GM19452 (cell line): Measurements from ENCODE around the gene B3GLCT.
"Not testable (repeated sequence)": the region's sequence is repeated elsewhere in the genome, so short reads cannot be mapped to it uniquely, and the experiment has no call there.

Source experiments
- ATAC-seq: cut with Tn5 transposase; IDR thresholded peaks from one replicate; pipeline ENCODE4 v1.9.1; 2021; ENCODE audit not compliant: unreplicated experiment

B3GLCT gene

DNA sequence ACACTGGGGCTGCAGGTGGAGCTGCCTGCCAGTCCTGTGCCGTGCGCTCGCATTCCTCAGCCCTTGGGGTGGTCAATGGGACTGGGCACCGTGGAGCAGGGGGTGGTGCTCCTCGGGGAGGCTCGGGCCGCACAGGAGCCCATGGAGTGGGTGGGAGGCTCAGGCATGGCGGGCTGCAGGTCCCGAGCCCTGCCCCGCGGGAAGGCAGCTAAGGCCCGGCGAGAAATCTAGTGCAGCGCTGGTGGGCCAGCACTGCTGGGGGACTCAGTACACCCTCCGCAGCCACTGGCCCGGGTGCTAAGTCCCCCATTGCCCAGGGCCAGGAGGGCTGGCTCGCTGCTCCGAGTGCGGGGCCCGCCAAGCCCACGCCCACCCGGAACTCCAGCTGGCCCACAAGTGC, 139.8 kb downstream of the B3GLCT start:
- ATAC-seq: not testable (repeated sequence)

- ATAC-seq: not testable (repeated sequence)
Measured at GRCh38 chr13:31340848-31341247, 141.1 kb downstream of the B3GLCT start.

DNA sequence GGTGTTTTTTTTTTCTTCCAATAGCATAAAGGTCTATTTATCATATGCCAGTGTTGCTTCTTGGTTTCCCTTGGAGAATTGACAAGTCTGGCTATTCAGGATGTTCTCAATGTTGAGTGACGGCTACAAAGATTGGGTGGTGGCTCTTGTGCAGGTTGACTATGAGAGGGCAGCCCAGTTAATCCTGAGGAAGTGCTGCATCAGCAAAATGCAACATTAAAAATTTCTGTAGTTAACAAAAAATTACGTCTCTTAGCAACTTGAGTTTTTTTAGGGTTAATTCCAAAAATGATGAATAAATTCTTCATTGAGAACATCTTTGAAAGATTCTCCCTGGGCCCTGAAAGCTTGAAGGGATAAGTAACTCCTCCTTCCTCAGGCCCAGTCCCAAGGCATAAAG, 147.1 kb downstream of the B3GLCT start:
- no peak for ATAC-seq

DNA sequence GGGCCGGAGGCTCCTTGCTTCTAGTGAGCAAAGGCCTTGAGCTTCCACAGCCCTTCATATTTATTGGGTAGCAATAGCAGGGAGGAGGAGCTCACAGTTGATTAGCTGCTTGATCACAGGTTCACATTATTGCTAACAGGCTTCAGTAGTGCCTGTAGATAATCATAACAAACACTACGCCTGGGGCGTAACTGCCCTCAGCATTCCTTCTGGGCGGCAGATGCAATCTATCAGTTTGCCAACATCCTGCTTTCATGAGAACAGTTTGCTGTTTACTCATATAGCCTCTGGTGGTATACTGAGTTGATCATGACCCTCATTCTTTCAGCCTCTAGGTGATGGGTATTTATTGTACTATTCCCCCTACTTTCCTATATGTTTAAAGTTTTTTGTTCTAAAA, 149.4 kb downstream of the B3GLCT start:
- no peak for ATAC-seq

DNA sequence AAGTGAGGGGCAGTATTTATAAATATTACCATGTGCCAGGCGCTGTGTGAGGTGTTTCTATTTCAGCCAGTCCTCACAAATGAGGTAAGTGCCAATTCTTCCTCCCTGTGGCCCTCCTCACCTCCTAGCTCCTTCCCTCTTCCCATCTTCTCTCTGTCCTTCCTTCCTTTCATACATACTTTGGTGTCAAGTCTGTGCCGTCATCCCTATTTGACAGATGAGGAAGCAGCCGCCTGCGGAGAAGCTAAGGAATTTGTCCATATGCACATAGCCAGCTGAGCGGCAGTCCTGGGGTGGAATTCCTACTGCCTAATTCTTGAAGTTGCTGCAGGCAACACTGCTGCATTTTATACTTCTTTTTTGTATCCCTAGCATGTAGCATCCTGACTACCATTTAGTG, 150.8 kb downstream of the B3GLCT start:
- no peak for ATAC-seq

DNA sequence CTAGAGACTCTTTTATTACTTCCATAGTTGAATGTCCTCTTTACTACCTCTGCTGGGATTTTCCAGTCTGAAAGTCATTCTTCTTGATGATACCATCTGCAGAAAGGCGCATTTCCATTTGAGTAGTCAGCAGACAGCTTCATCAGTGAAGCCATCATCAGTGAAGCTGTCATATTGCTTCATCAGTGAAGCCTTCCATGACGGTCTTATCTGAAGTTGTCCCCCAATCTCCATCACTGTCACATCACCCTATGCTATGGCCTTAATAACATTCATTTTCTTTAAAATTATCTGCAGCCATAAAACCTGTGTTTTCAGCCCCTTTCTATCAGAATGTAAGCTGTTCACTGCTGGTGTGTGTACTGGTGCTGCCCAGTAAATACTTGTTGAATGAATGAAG, 151.6 kb downstream of the B3GLCT start:
- no peak for ATAC-seq

- ATAC-seq: no peak
Measured at GRCh38 chr13:31352467-31352866, 152.7 kb downstream of the B3GLCT start.

GRCh38 chr13:31355001-31355400, 155.2 kb downstream of the B3GLCT start:
- ATAC-seq: no peak

DNA sequence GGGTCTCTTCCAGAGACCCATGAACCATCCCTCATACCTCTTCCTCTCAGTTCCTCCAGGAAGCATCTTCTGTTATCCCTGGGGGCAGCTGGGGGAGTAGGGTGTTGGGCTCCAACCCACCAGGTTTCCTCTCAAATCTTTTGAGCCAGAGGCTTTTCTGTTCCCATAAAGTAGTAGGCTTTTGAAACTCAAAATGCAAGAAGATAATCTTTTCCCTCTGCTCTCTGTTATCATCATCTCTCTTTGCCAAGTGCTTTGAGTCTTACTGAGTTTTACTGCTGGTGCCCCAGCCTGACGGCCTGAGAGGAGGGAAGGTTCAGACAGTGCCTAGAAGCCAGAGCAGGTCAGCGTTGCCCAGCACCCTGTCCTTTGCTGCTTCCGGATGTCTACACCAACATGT, 157.2 kb downstream of the B3GLCT start:
- no peak for ATAC-seq

- ATAC-seq: no peak
Measured at GRCh38 chr13:31357581-31357980, 157.8 kb downstream of the B3GLCT start.

- ATAC-seq: no peak
Measured at GRCh38 chr13:31361673-31362072, 161.9 kb downstream of the B3GLCT start.

- ATAC-seq: no peak
Measured at GRCh38 chr13:31365630-31366029, 165.9 kb downstream of the B3GLCT start.

DNA sequence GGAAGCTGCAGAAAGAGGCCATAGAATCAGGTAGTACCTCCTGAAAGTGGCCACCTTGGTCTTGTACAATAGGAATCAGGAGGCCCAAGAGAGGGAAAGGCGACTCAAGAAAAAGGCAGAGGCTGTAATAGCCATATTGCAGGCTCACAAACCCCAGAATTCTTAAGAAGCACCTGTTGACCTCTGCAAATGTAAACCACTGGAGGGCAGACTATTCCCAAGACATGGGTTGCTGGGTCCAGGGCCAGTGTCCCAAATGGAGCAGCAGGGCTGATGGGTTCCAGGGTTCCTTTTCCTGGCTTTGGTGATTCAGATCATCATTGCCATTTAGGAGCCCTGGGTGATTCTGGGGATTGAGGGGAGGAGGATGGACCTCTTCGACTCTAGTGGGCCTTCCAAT, 167.6 kb downstream of the B3GLCT start:
- ATAC-seq: no peak

DNA sequence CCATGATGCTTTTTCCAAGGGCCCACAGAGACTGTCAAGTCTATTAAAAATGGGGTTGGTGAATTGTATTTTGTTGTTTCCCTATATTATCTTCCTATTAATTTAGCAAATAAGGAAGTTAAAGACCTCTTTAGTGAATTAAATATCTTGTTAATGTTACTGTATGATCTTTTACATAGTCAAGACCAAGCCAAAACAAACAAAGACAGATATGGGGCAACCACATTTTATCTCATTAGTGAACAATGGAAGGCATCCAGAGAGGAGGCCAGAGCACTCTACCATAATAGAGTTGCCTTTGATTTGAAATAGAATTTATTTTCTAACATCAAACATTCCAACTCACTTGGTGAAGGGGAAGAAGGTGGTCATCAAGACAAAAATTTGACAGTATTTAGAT, 169.4 kb downstream of the B3GLCT start:
- no peak for ATAC-seq

DNA sequence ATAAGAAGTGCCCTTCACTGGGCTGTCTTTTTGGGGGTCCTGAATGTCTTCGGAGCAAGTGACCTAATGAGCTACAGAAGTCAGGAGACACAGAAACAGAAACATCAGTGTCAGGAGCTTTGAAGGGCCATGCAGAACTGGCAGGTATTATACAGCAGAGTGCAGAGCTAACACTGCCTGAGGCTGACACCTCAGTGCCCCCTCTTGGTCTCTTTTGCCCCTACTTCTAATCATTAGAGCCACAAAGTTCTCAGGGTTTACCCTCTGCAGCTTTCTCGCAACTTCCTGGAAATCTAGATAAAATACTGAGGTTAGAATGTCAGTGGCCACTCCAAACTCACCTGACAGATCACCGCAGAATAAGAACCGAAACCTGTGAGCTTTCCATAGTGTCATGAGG, 172.7 kb downstream of the B3GLCT start:
- ATAC-seq: no peak

GRCh38 chr13:31374682-31375081, 174.9 kb downstream of the B3GLCT start:
- no peak for ATAC-seq

- ATAC-seq: no peak
Measured at GRCh38 chr13:31377946-31378345, 178.2 kb downstream of the B3GLCT start.

- ATAC-seq: no peak
Measured at GRCh38 chr13:31380715-31381114, 180.9 kb downstream of the B3GLCT start.
